Measurements from ENCODE around the gene SERPINA9.
"Not testable (repeated sequence)": the region's sequence is repeated elsewhere in the genome, so short reads cannot be mapped to it uniquely, and the experiment has no call there.

The SERPINA9 gene

GRCh38 chr14:94484481-94484880 is 8.5 kb upstream of the SERPINA9 start:
- no peak for DNase-seq
- Histone ChIP-seq H3K36me3 (no peaks in the 10 kb centered on the region), H3K4me3 (ENCODE audit: low read depth, low read length) (no peak overlapping the region), H3K27me3 (peaks cover 19% of the 10 kb centered on the region), H3K4me1 (no peaks in the 10 kb centered on the region), H3K9me3 (no peaks in the 10 kb centered on the region)
- TF ChIP-seq CTCF (IDR thresholded peaks at IDR 0.05; ENCODE audit: low read depth, low read length): no peak

- DNase-seq: no peak
- TF ChIP-seq CTCF (IDR thresholded peaks at IDR 0.05; ENCODE audit: low read depth, low read length): no peak
- H3K4me1 ChIP-seq: no peaks in the 10 kb centered on the region
- H3K9me3 ChIP-seq: no peaks in the 10 kb centered on the region
- no peak overlapping the region for H3K4me3 ChIP-seq (ENCODE audit: low read depth, low read length)
- peaks cover 18% of the 10 kb centered on the region for H3K27me3 ChIP-seq
- no peaks in the 10 kb centered on the region for H3K36me3 ChIP-seq
Observed at GRCh38 chr14:94483729-94484275, 7.8 kb upstream of the SERPINA9 start.

- no peak for DNase-seq
- Histone ChIP-seq H3K4me1 (no peaks in the 10 kb centered on the region), H3K36me3 (no peaks in the 10 kb centered on the region), H3K9me3 (no peaks in the 10 kb centered on the region), H3K27me3 (peaks cover 15% of the 10 kb centered on the region), H3K4me3 (ENCODE audit: low read depth, low read length) (no peak overlapping the region)
- no peak for TF ChIP-seq CTCF (IDR thresholded peaks at IDR 0.05; ENCODE audit: low read depth, low read length)
Observed at GRCh38 chr14:94483071-94483451, 7.1 kb upstream of the SERPINA9 start.

- H3K4me3 ChIP-seq (ENCODE audit: low read depth, low read length); H3K4me1 ChIP-seq; H3K9me3 ChIP-seq; DNase-seq; H3K36me3 ChIP-seq: not testable (repeated sequence)
- H3K27me3 ChIP-seq: peaks cover 11% of the 10 kb centered on the region
Observed at GRCh38 chr14:94482132-94483070, 6.4 kb upstream of the SERPINA9 start.

GRCh38 chr14:94481468-94482131 is 5.6 kb upstream of the SERPINA9 start:
- peaks cover 3% of the 10 kb centered on the region for H3K27me3 ChIP-seq
- H3K4me1 ChIP-seq: no peaks in the 10 kb centered on the region
- H3K36me3 ChIP-seq: no peaks in the 10 kb centered on the region
- H3K4me3 ChIP-seq (ENCODE audit: low read depth, low read length): no peak overlapping the region
- DNase-seq: no peak
- H3K9me3 ChIP-seq: no peaks in the 10 kb centered on the region
- no peak for TF ChIP-seq CTCF (IDR thresholded peaks at IDR 0.05; ENCODE audit: low read depth, low read length)

GRCh38 chr14:94480809-94481208 is 4.8 kb upstream of the SERPINA9 start:
- no peak for DNase-seq
- no peaks in the 10 kb centered on the region for H3K27me3 ChIP-seq
- no peak for TF ChIP-seq CTCF (IDR thresholded peaks at IDR 0.05; ENCODE audit: low read depth, low read length)
- H3K9me3 ChIP-seq: no peaks in the 10 kb centered on the region
- no peaks in the 10 kb centered on the region for H3K4me1 ChIP-seq
- H3K4me3 ChIP-seq (ENCODE audit: low read depth, low read length): no peak overlapping the region
- H3K36me3 ChIP-seq: no peaks in the 10 kb centered on the region
